ENCODE results near the gene RFNG.
"Not testable (repeated sequence)": the region's sequence is repeated elsewhere in the genome, so short reads cannot be mapped to it uniquely, and the experiment has no call there.

RFNG gene

GRCh38 chr17:82042649-82043048 is 9.0 kb downstream of the RFNG start:
- DNase-seq (ENCODE audit: low read depth), result no peak

- DNase-seq (ENCODE audit: low read depth), result no peak
Observed at GRCh38 chr17:82041144-82041814, 10.3 kb downstream of the RFNG start.

GRCh38 chr17:82039695-82040299 is 11.8 kb downstream of the RFNG start:
- DNase-seq (ENCODE audit: low read depth), result no peak

- not testable (repeated sequence) for DNase-seq (ENCODE audit: low read depth)
Observed at GRCh38 chr17:82038796-82039409, 12.7 kb downstream of the RFNG start.

GRCh38 chr17:82037889-82038195 is 13.8 kb downstream of the RFNG start:
- DNase-seq (ENCODE audit: low read depth), result no peak

GRCh38 chr17:82037092-82037888 is 14.3 kb downstream of the RFNG start, which contains the start of gene DCXR:
Gene DCXR (minus strand): TSS chr17:82037697. CDS start chr17:82037682, 15 bp downstream.
- peak; percentile 55 for DNase-seq (ENCODE audit: low read depth)

- no peak for DNase-seq (ENCODE audit: low read depth)
Observed at GRCh38 chr17:82036634-82037091, 14.9 kb downstream of the RFNG start.

GRCh38 chr17:82035956-82036633 is 15.5 kb downstream of the RFNG start:
- DNase-seq (ENCODE audit: low read depth), result no peak

- DNase-seq (ENCODE audit: low read depth), result no peak
Observed at GRCh38 chr17:82035488-82035887, 16.1 kb downstream of the RFNG start.

GRCh38 chr17:82034371-82035011 is 17.1 kb downstream of the RFNG start:
- DNase-seq (ENCODE audit: low read depth), result no peak

GRCh38 chr17:82033359-82034085 is 18.1 kb downstream of the RFNG start:
- no peak for DNase-seq (ENCODE audit: low read depth)

- DNase-seq (ENCODE audit: low read depth), result no peak
Observed at GRCh38 chr17:82031885-82032627, 19.6 kb downstream of the RFNG start.

- DNase-seq (ENCODE audit: low read depth), result no peak
Observed at GRCh38 chr17:82031303-82031884, 20.2 kb downstream of the RFNG start, which contains the start of gene RAC3. Gene RAC3 (plus strand): TSS chr17:82031678. CDS start chr17:82031762, 84 bp downstream.

- no peak for DNase-seq (ENCODE audit: low read depth)
Observed at GRCh38 chr17:82030470-82031302, 20.9 kb downstream of the RFNG start.

GRCh38 chr17:82029990-82030469 is 21.6 kb downstream of the RFNG start:
- no peak for DNase-seq (ENCODE audit: low read depth)

GRCh38 chr17:82029391-82029790 is 22.2 kb downstream of the RFNG start:
- no peak for DNase-seq (ENCODE audit: low read depth)

- no peak for DNase-seq (ENCODE audit: low read depth)
Observed at GRCh38 chr17:82028966-82029365, 22.6 kb downstream of the RFNG start.

GRCh38 chr17:82028246-82028645 is 23.4 kb downstream of the RFNG start:
- no peak for DNase-seq (ENCODE audit: low read depth)
